GDM1 (cell line): ENCODE results near the gene MSMB.
A peak's percentile ranks its signal among the peaks of the same experiment; 100 is the strongest.
"Not testable (repeated sequence)": the region's sequence is repeated elsewhere in the genome, so short reads cannot be mapped to it uniquely, and the experiment has no call there.

Source experiments
- DNase-seq: peaks from one replicate; lab custom pipeline; 2025; lab: John Stamatoyannopoulos, UW

MSMB gene, protein sequence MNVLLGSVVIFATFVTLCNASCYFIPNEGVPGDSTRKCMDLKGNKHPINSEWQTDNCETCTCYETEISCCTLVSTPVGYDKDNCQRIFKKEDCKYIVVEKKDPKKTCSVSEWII

DNA sequence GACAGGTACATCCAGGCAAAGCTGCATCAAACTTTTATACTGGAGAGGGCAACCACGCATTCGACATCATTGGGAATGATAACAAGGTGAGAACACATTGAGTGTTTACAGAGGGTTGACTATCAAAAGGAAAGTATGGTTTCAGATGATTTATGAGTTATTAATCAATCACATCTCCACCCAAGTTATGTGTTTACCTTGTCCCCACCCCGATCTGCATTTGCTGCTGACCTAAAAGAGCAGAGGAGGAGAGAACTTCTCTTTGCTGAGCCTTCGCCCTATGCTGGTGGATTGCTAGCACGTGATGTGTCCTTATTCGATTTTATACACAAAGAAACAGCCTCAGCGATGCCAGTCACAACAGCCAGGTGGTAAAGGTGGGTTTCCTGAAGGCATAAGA lies at the start of gene MSMB:
MSMB (minus strand) TSS at position 9 of the 400 bp plus-strand sequence. CDS start 32 bp downstream, outside the sequence.
- no peak for DNase-seq

DNA sequence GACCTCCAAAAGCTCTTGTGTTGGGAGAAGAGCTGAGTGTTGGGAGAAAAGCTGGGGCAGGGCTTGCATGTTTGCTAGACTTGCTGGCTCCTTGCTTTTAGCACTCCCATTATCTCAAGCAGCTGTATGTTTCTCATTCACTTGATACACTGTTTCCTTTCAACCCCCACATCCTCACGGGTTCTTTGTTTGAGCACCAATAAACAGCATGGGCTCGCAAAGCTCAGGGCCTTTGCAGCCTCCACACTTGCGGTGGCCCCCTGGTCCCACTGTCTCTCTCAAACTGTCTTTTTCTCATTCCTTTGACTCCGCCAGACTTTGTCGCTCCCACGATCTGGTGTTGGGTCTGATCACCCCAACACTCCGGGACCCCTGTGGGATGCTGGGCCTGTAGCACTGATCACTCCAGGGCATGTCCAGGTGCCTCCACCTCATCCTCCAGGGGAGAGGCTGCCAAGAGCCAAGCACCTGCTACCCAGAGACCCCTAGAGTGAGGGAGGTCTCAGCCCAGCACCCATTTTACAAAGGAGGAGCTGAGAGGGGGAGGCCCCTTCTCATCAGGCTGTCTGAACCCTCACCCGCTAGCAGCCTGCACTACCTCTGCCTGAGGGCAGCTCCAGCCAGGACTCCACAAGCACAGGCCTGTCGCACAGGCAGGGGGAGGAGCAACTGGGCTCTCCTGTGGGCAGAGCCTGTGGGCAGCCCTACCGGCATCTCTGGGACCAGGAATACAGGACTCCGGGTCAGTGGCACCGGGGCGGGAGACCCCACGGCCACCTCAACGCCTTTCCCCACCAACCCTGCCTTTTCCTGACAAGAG lies 49.1 kb upstream of the MSMB start:
- DNase-seq, result no peak

DNA sequence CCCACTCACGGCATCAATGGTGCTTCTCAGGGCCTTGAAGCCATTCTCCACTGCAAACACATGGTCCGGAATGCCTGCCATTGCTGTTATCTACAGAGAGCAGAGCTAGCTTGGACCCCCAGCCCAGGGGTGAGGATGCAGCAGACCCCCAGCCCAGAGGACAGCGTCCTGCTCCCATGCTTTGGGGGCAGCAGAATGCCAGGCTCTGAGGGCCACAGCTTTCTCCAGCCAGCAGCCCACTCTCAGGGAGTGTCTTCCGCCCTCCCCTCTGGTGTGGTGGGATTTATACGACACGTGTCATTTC lies 48.1 kb upstream of the MSMB start:
- DNase-seq, result no peak

DNA sequence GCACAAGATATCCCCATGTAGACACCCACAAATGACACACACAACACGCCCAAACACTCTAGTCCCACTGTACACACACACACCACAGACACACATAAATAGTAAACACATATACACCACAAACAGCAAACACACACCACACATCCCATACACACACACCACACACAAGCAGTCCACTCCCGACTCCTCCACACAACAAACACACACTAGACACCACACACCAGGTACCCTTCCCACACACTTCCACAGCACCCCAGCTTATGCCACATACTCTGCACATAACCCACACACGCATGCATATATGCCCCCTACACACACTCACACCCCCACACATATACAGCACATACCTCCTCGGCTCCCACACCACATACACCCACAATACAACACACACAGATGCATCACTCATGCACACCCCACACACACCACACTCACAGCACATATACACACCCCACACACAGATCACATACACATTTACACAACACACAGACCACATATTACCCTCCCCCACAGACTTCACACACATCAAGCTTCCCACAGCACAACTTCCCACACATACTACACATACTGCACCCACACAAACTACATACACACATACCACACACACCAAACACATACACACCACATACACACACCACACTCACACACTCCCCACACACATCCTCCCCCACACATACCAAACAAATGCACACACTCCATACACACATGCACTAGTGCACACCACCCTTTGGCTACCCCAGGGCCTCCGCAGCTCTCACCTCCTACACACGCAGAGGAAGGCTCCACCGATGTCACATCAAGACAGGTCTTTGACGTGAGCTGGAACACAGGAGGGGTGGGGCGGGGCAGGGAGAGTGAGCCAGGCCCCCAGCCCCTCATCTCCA lies 47.5 kb upstream of the MSMB start:
- DNase-seq, result not testable (repeated sequence)

DNA sequence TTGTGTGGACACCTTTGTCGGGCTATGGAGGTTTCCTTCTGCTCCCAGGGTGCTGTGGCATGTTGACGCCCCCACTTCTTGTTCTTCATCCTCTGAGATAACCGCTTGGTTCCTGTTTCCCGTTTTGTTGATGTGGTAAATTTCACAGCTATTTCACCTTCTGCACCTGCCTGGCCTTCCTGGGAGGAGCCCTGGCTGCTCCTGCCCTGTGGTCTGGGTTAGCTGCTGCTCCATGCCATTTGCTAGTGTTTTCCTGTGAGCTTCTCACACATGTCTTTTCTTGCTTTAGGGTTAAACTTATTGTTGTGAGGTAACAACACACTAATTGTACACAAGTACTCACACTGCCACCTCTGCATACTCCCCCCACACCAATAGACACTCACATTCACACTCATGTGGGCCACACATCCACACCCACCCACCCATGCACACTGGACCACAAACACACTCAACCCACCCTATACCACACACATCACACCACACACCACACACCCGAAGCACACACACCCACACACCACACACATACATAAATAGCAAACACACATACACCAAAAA lies 46.5 kb upstream of the MSMB start:
- peak; percentile 75 for DNase-seq

DNA sequence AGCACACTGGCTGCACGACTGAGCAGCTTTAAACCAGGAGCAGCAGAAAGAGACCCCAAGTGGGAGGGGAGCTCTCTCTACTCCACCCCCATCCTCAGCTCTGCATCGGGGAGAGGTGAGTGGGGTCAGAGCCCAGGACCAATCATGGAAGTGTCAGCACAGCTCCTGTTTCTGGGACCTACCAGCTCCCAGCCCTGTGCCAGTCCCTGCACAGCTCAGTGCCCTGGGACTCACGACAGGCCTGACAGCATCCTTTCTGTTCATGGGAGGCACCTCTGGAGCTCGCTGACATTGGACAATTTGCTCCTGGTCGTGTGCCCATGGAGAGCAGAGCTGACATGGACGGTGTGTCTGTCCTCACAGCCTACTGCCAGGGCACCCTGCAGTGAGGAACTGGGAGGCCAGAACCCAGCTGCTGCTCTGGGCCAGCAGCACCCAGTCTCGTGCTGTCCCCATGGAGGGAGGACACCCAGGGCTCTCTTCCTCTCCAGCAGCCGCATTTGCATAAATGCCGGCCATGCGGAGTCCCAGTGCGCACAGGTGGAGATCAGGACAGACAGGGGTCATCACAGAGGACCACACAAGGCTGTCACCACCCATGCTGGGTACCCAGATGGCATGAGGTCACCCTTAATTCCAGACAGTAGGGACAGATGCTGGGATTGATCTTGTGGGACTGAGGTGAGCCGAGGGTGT lies 45.9 kb upstream of the MSMB start:
- no peak for DNase-seq

DNA sequence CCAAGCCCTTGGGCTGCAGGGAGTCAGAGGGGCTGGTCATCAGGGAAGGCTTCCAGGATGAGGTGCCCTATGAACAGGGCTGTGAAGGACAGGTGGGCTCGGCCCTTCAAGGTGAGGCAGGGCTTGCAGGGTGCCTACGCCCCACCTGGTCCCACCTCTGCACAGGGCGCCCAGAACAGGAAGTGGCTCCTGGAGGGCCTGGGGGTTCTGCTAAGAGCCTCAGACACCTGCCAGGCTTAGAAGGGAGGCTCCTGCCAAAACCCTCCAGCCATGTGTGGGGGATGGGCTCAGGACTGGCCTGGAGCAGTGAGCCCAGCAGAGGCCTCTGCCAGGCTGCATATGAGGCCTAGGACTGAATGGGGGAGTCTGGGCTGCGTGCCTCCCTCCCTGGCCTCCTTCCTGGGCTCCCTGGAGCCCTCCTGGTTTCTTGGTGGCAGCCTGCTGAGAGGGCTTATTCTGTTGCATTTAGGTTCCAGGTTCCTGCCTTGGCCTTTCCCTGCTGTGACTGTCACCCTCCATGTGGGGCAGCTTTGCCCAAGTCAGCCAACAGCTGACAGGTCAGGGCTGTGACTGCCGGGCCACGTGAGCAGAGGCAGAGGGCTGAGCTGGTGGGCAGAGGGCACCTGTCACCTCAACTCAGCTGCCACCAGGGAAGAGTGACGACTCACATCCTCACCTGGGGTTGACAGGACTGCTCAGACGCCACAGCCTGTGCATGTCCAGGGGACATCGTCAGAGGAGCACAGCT lies 45.2 kb upstream of the MSMB start:
- DNase-seq, result no peak

DNA sequence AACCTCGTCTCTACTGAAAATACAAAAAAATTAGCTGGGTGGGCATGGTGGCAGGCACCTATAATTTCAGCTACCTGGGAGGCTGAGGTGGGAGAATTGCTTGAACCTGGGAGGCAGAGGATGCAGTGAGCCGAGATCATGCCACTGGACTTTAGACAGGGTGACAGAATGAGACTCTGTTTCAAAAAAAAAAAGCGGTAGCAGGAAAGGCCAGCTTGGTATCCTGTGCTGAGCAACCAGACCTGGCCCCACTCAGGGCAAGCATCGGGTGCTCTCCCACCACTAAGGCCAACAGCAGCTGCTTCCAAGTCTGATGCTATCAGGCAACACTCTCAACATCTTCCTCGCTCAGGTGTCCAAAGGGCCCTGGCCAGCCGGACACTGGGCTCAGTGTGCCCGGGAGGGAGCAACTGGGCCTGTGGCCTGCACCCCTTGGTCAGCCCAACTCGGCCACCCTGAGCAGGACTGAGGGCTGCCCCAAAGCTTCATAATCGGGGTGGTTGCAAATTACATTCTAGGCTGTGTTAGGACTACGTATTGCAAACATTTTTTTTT lies 44.3 kb upstream of the MSMB start:
- no peak for DNase-seq

DNA sequence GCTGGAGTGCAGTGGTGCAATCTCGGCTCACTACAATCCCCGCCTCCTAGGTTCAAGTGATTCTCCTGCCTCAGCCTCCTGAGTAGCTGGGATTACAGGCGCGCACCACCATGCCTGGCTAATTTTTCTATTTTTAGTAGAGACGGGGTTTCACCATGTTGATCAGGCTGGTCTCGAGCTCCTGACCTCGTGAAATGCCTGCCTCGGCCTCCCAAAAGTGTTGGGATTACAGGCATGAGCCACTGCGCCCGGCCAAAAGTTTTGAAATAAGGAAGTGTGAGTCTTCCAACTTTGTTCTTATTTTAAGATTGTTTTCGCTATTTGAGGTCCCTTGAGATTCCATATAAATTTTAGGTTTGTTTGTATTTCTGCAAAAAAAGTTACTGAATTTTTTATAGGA lies 41.3 kb upstream of the MSMB start:
- not testable (repeated sequence) for DNase-seq

DNA sequence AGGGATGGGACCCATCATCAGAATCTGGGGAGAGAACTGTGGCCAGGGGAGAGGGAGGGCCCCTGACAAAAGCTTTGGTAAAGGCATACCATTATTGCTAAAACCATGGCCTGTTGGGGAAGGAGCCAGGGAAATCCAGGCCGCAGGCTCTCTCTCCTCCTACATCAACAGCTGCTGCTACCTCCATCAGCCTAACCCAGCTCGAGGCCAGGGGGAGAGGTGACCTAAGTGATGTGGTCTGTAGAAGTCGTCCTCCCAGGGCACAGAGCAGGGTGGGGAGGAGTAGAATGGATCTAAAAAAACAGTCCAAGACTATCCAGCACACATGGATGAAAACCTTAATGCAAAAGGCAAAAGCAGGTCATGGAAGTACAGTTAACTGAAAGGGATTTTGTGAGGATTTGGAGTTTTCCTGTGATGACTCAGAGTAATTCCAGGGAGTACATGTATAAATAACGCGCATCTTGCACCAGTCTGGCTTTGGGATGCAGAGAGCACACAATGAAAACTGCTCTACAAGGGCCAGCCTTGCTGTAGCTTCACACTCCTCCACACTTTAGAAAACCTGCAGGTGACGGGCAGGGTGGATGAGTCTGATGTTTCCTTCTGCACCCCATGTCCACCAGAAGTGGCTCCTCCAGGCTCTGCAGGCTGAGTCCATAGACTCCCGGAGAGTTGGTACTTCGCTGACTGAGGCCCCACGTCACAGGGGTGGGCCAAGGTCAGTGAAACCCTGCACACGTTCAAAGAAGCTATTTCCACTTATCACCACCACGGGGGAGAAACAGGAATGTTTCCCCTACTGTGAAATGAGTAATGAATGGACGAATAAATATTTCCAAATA lies 38.5 kb upstream of the MSMB start:
- DNase-seq, result no peak

DNA sequence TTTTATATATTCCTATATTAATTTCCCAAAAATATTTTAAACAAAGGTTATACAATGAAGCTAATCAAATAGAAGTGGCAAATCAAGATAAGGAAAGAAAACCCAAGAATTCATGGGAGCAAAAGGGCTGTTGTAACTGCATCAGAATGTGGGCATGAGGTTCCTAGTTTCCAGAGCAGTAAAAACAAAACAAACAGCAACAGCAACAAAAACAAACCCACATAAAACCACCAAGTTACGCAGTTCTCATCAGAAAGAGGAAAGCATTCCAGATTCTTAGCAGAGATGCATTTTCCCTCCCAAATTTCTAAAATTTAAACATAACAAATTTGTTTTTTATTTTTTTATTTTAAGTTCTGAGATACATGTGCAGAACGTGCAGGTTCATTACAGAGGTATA lies 34.8 kb upstream of the MSMB start:
- no peak for DNase-seq

DNA sequence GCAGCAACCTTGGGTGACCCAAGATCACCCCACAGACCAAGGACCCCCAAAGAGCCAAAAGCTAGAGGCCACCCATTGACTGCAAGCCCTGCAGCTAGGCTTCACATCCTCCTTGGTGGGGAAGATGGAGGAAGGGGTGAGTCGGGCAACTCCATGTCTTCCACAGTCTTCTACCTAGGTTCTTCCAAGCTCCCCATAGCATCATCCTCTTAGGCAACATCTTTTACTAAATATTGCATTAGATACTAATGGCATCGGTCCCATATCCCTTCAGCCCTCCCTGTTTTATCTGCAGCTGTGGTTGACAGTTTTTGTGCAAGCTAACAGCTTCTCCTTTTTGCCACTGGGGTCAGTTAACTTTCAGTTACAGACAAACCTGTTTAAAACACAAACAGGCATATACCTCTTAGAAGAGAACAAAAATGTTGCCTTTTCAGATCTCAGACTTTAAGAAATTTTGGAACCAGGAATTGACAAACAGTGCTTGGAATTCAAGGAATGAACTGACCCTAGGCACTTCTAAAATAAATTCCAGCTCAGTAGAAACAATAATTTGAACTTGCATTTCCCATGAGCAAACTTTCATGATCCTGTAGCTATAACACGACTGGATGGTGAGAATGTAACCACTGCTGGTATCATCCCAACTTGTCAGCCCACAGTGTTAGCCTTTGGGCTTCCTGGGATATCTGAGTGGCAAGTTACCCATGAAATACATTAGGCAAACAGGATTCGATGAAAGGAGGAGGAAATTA lies 33.9 kb upstream of the MSMB start:
- peak; percentile 56 for DNase-seq

DNA sequence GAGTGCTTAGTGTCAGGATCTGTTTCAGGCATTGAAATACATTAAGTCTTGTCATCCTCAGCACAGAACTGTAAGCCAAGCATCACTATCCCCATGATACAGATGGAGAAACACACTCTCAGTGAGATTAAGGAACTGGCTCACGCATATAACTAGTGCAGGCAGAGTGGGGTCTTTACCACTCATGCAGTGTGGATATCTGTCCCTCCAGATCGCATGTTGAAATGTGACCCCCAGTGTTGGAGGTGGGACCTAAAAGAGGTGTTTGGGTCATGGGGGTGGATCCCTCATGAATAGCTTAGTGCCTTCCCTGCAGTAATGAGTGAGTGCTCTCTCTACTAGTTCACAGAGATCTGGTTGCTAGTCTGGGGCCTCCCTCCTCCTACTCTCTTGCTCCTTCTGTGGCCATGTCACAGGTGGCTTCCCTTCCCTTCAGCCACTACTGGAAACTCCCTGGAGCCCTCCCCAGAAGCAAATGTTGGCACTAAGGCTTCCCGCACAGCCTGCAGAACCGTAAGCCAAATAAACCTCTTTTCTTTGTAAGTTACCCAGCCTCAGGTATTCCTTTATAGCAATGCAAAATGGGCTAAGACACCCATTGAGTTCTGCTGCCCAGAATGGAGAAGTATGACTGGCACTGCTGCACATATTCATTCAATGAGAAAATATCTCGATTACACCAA lies 31.8 kb upstream of the MSMB start:
- DNase-seq, result no peak

DNA sequence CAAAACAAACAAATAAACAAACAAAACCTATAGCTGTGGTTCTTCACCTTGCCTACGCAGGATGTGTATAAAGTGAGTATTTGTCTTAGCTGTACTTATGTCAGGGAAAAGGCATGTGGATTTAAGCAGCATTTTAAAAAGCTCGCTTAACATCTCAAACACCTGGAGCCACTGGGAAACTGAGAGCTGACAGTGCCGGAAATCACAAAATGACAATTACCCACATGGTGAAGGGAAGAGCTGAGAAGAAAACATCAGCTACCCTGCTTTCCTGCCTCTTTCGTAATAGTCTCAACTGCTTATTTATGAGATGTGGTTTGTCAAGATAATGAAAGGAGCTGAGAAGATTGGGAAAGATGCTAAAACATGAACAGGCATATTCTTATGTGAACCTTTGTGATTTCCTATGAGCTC lies 31.1 kb upstream of the MSMB start:
- DNase-seq, result no peak

DNA sequence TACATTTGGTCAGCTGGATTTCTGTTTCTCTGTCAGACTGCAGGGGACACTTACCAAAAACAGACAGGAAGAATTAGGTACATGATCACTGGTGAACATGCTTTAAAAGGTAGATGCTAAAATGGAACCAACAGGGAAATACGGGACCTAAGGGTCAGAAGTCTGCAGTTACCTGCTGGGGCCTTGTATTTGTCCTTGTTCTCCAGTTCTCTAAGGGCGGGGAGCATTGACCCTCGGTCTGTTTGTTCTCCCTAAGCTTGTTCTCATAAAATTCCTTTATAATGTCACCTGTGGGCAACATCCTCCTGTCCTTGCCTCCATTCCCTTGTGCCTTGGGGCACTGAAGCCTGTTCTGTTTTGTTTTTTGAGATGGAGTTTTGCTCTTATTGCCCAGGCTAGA lies 29.8 kb upstream of the MSMB start:
- no peak for DNase-seq

DNA sequence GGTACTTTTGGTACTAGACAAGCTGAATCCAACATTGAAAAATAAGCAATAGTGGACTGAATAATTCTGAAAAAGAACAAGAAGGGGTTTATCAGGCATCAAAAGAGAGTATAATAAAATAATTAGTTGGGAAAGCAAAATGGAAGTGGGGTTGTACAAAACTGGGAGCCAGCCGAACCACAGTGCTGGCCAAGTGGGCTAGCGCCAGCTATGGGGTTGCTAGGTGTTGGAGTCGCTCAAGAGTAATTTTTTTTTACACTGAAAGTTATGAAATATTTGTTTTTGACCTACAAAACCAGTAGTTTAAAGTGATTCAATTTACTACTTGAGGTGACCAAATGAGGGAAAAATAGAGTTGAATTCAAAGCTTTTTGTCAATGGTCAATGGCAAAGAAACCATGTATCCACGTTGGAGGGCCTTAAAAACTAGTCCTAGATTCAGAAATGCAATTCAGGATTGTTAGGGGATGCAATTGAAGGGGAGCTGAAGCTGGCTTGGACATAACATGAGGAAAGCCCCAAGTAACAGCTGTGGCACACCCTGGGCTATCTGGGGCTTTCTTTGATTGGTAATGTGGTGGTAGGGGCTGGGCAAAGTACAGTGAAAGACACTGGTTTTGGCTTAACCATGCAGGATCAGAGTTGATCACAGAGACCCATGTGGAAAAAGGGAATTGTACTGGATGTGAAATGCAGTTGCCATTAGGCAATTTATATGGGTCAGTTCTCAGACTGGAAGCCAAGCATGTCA lies 28.3 kb upstream of the MSMB start:
- DNase-seq, result no peak

DNA sequence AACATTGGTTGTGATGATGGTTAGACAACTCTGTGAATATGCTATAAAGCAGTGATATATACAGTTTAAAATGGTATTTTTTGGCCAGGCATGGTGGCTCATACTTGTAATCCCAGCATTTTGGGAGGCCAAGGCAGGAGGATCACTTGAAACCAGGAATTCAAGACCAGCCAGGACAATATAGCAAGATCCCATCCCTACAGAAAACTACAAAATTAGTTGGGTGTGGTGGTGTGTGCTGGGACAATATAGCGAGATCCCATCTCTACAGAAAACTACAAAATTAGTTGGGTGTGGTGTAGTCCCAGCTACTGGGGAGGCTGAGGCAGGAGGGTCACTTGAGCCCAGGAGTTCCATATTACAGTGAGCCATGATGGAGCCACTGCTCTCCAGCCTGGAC lies 27.5 kb upstream of the MSMB start:
- DNase-seq, result no peak

DNA sequence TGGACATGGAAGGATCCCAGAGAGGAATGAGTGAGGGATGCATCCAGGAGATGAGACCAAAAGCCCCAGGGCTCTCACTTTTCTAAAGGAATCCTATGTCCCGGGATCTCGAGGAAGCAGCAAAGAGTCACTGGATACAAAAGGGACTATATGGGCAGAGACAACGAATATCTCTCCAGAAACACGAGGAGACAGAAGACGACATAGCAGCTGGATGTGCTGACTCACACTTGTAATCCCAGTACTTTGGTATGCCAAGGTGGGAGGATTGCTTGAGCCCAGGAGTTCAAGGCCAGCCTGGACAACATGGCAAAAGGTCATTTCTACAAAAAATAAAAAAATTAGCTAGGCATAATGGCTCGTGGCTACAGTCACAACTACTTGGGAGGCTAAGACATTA lies 24.7 kb upstream of the MSMB start:
- DNase-seq, result no peak
